IMR-90 (cell line): ENCODE results near the gene SRGAP3.

ENCODE experiments used
- CEBPB ChIP-seq: IDR thresholded peaks from 2 replicates; pipeline ENCODE4 v1.6.1; 2012; ENCODE audit warnings: low read depth, low read length, improper control_type of control experiment
- FOS ChIP-seq: fragments of 150-350 bp; IDR thresholded peaks from 2 replicates; pipeline ENCODE4 v1.6.1; 2016; ENCODE audit warnings: low read depth, low read length
- MAZ ChIP-seq: IDR thresholded peaks from 2 replicates; pipeline ENCODE4 v1.6.1; 2012; ENCODE audit warnings: low read depth, mild to moderate bottlenecking, low read length, improper control_type of control experiment, moderate library complexity, borderline replicate concordance
- POLR2A ChIP-seq: IDR thresholded peaks from 2 replicates; pipeline ENCODE4 v1.6.1; 2012; ENCODE audit warnings: mild to moderate bottlenecking, low read depth, low read length
- SMC3 ChIP-seq: fragments of 150-350 bp; IDR thresholded peaks from 2 replicates; pipeline ENCODE4 v1.6.1; 2016; ENCODE audit warnings: low read depth, mild to moderate bottlenecking, antibody characterized with exemption, low read length, moderate library complexity
- TF ChIP-seq, protein P1 (sequence below): conservative IDR thresholded peaks from 2 replicates; pipeline ENCODE4 v1.5.1; 2012; ENCODE audit warnings: mild to moderate bottlenecking, low read depth, low read length, improper control_type of control experiment

DNA sequence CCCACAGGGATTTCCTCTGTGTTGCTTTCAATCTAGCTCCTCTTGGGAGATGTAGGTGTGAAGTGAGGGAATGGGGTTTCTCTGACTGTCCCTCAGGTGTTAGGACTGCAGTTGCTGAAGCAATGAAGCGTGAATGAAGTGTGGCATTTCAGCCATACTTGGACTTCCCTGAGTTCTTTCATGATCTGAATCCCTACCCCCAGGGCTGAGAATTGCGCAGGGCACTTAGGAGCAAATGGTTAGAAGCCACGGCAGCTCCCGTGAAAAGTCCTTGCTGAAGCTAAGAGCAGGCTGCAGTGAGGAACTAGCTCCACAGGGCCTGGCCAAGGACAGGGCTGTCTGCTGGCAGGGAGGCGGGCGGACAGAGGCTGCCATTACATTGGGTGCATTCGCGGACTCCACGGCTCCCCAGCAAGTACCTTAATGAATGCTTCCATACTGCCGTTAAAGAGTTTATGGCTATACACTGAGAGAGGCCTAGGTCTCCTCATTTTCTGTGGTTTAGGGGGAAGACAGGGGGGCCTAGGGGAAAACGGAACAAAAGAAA, 217.1 kb downstream of the SRGAP3 start:
- TF ChIP-seq FOS (no peak), CEBPB (no peak), POLR2A (no peak), MAZ (no peak), SMC3 (no peak)
- TF ChIP-seq, protein P1, sequence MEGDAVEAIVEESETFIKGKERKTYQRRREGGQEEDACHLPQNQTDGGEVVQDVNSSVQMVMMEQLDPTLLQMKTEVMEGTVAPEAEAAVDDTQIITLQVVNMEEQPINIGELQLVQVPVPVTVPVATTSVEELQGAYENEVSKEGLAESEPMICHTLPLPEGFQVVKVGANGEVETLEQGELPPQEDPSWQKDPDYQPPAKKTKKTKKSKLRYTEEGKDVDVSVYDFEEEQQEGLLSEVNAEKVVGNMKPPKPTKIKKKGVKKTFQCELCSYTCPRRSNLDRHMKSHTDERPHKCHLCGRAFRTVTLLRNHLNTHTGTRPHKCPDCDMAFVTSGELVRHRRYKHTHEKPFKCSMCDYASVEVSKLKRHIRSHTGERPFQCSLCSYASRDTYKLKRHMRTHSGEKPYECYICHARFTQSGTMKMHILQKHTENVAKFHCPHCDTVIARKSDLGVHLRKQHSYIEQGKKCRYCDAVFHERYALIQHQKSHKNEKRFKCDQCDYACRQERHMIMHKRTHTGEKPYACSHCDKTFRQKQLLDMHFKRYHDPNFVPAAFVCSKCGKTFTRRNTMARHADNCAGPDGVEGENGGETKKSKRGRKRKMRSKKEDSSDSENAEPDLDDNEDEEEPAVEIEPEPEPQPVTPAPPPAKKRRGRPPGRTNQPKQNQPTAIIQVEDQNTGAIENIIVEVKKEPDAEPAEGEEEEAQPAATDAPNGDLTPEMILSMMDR = no peak
